SU-DHL-6 (cell line): ENCODE measurements around the gene PKNOX2.

Experiments used
- H2AFZ ChIP-seq: fragments of 200-600 bp; sonication (generic); 2 replicates; pipeline ENCODE4 v1.6.1; 2014; ENCODE audit warnings: low read depth, mild to moderate bottlenecking, moderate library complexity, mixed read lengths, antibody characterized with exemption, low read length; ENCODE audit not compliant: severe bottlenecking
- H3F3A ChIP-seq: fragments of 200-600 bp; shearing (Covaris generic); 2 replicates; pipeline ENCODE4 v1.6.0; 2016; ENCODE audit warnings: antibody characterized with exemption, mild to moderate bottlenecking; ENCODE audit not compliant: insufficient read depth
- H3K27ac ChIP-seq: fragments of 200-600 bp; sonication (generic); 2 replicates; pipeline ENCODE4 v1.5.1; 2016; ENCODE audit warnings: low read depth, mild to moderate bottlenecking, low read length, moderate library complexity, mixed read lengths
- H3K27me3 ChIP-seq: fragments of 200-600 bp; sonication (generic), shearing (Covaris generic); 2 replicates; pipeline ENCODE4 v1.6.0; 2014; ENCODE audit warnings: mild to moderate bottlenecking, low read length
- H3K36me3 ChIP-seq: fragments of 200-600 bp; sonication (generic); 2 replicates; pipeline ENCODE4 v1.6.1; 2014; ENCODE audit warnings: mild to moderate bottlenecking, low read length, mixed read lengths
- H3K4me2 ChIP-seq: fragments of 300-600, 200-600 bp; shearing (Covaris generic), sonication (generic); 2 replicates; pipeline ENCODE4 v1.6.0; 2014; ENCODE audit warnings: low read length, low read depth, mild to moderate bottlenecking; ENCODE audit not compliant: poor library complexity, severe bottlenecking
- H3K4me3 ChIP-seq: fragments of 200-600 bp; sonication (generic); 2 replicates; pipeline ENCODE4 v1.5.1; 2014; ENCODE audit warnings: antibody characterized with exemption, low read length, mild to moderate bottlenecking, mixed read lengths; ENCODE audit not compliant: insufficient read depth, poor library complexity, severe bottlenecking
- H3K79me2 ChIP-seq: fragments of 200-600 bp; sonication (generic); 2 replicates; pipeline ENCODE4 v1.6.1; 2014; ENCODE audit warnings: mild to moderate bottlenecking, low read length, moderate library complexity; ENCODE audit not compliant: insufficient read depth
- H3K9ac ChIP-seq: fragments of 200-600 bp; sonication (generic); 2 replicates; pipeline ENCODE4 v1.7.0; 2014; ENCODE audit warnings: mild to moderate bottlenecking, low read length
- H3K9me2 ChIP-seq: fragments of 200-600 bp; sonication (generic); replicated peaks from 2 replicates; pipeline ENCODE4 v1.6.1; 2014; ENCODE audit warnings: low read length; ENCODE audit not compliant: insufficient read depth
- H3K9me3 ChIP-seq: fragments of 200-600 bp; sonication (generic); 2 replicates; pipeline ENCODE4 v1.6.1; 2014; ENCODE audit warnings: low read length, mixed read lengths; ENCODE audit not compliant: insufficient read depth
- H4K20me1 ChIP-seq: fragments of 200-600 bp; sonication (generic); 2 replicates; pipeline ENCODE4 v1.6.1; 2014; ENCODE audit warnings: low read depth, mild to moderate bottlenecking, antibody characterized with exemption, low read length, moderate library complexity, mixed read lengths
- EZH2phosphoT487 ChIP-seq: fragments of 200-600 bp; sonication (generic), shearing (Covaris generic); conservative IDR thresholded peaks from 2 replicates; pipeline ENCODE4 v1.6.1; 2018; ENCODE audit warnings: mild to moderate bottlenecking, antibody characterized with exemption, low read length, moderate library complexity, mixed read lengths
- TF ChIP-seq, protein P1 (sequence below): fragments of 200-600 bp; sonication (generic); IDR thresholded peaks from one replicate; pipeline ENCODE4 v1.5.1; 2017; ENCODE audit warnings: antibody characterized with exemption, mild to moderate bottlenecking, low read length, moderate library complexity; ENCODE audit not compliant: insufficient read depth, poor library complexity, severe bottlenecking

The PKNOX2 gene

DNA sequence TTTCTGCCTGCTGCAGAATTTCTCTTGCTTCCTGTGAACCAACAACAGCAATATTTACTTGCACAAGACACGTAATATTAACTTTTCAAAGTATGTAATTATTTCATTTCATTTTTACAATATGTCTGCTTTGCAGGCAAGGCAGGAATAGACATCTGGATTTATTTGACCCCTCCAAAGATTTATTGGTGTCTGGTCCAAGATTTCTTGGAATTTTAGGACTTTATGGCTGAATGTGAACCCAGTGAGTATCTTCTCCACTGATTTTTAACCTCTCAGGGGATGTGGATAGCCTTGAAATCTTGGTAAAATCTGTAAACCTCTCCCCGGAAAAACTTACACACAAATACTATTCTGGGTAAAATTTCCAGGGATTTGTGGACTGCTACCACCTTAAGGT lies 61.5 kb downstream of the PKNOX2 start:
- Histone ChIP-seq H3K4me3 (no peak overlapping the region), H3K4me2 (no peak overlapping the region), H4K20me1 (no peaks in the 10 kb centered on the region), H3K9me3 (no peaks in the 10 kb centered on the region), H3K9ac (no peak overlapping the region), H3K79me2 (no peaks in the 10 kb centered on the region), H3F3A (no peaks in the 10 kb centered on the region), H2AFZ (no peak overlapping the region), H3K27ac (no peak overlapping the region), H3K27me3 (no peaks in the 10 kb centered on the region), H3K36me3 (no peaks in the 10 kb centered on the region), H3K9me2 (no peaks in the 10 kb centered on the region)
- TF ChIP-seq, protein P1, sequence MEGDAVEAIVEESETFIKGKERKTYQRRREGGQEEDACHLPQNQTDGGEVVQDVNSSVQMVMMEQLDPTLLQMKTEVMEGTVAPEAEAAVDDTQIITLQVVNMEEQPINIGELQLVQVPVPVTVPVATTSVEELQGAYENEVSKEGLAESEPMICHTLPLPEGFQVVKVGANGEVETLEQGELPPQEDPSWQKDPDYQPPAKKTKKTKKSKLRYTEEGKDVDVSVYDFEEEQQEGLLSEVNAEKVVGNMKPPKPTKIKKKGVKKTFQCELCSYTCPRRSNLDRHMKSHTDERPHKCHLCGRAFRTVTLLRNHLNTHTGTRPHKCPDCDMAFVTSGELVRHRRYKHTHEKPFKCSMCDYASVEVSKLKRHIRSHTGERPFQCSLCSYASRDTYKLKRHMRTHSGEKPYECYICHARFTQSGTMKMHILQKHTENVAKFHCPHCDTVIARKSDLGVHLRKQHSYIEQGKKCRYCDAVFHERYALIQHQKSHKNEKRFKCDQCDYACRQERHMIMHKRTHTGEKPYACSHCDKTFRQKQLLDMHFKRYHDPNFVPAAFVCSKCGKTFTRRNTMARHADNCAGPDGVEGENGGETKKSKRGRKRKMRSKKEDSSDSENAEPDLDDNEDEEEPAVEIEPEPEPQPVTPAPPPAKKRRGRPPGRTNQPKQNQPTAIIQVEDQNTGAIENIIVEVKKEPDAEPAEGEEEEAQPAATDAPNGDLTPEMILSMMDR: no peak
- no peak for TF ChIP-seq EZH2phosphoT487

DNA sequence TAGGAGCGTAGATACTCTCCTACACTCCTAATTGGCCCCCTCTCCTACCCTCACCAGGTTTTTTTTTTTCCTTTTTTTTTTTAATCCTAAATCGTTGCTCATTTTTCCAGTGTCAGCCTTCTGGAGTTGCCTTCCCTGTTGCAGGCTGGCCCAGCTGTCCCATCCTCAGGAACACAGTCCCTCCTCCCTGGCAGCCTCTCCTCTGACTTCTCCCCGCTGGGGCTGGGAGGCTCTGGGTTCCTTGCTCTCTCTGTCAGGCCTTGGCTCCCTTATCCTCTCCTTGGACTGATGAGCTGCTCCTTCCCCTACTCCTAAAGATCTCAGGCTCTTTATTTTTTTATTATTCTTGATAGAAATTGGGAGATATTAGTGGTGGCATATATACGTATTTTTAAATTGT lies 62.2 kb downstream of the PKNOX2 start:
- H3K4me2 ChIP-seq: no peak overlapping the region
- no peaks in the 10 kb centered on the region for H3K36me3 ChIP-seq
- no peaks in the 10 kb centered on the region for H3K9me3 ChIP-seq
- H3K9ac ChIP-seq: no peak overlapping the region
- no peak overlapping the region for H3K4me3 ChIP-seq
- H3F3A ChIP-seq: no peaks in the 10 kb centered on the region
- H2AFZ ChIP-seq: no peak overlapping the region
- H4K20me1 ChIP-seq: no peaks in the 10 kb centered on the region
- no peaks in the 10 kb centered on the region for H3K79me2 ChIP-seq
- H3K9me2 ChIP-seq: no peaks in the 10 kb centered on the region
- H3K27ac ChIP-seq: no peak overlapping the region
- no peaks in the 10 kb centered on the region for H3K27me3 ChIP-seq
- no peak for TF ChIP-seq EZH2phosphoT487
- TF ChIP-seq, protein P1: no peak

GRCh38 chr11:125227151-125227550 lies 62.6 kb downstream of the PKNOX2 start:
- Histone ChIP-seq H3K27ac (no peak overlapping the region), H3K4me3 (no peak overlapping the region), H3K9me3 (no peaks in the 10 kb centered on the region)

More at GRCh38 chr11:125227151-125227550, 62.6 kb downstream of the PKNOX2 start:
- Histone ChIP-seq H4K20me1 (no peaks in the 10 kb centered on the region), H3K27me3 (no peaks in the 10 kb centered on the region), H3K9me2 (no peaks in the 10 kb centered on the region), H3K36me3 (no peaks in the 10 kb centered on the region), H3K9ac (no peak overlapping the region), H3K79me2 (no peaks in the 10 kb centered on the region), H3F3A (no peaks in the 10 kb centered on the region), H3K4me2 (no peak overlapping the region), H2AFZ (no peak overlapping the region)
- TF ChIP-seq, protein P1: no peak
- TF ChIP-seq EZH2phosphoT487: no peak
